KOPT-K1 (cell line): ENCODE measurements around the gene PAX3.

ENCODE experiments used
- H3K27ac ChIP-seq: fragments of 200-600 bp; sonication (generic); 2 replicates; pipeline ENCODE4 v1.5.1; 2016; ENCODE audit warnings: antibody characterized with exemption, mild to moderate bottlenecking, low read depth, low read length; ENCODE audit not compliant: poor library complexity, severe bottlenecking
- H3K36me3 ChIP-seq: fragments of 200-600 bp; sonication (generic); 2 replicates; pipeline ENCODE4 v1.5.1; 2017; ENCODE audit warnings: antibody characterized with exemption, mild to moderate bottlenecking, low read length, moderate library complexity; ENCODE audit not compliant: insufficient read depth
- H3K9me3 ChIP-seq: fragments of 200-600 bp; sonication (generic); 2 replicates; pipeline ENCODE4 v1.5.1; 2017; ENCODE audit warnings: antibody characterized with exemption, low read length, mild to moderate bottlenecking; ENCODE audit not compliant: insufficient read depth, poor library complexity, severe bottlenecking

The PAX3 gene

DNA sequence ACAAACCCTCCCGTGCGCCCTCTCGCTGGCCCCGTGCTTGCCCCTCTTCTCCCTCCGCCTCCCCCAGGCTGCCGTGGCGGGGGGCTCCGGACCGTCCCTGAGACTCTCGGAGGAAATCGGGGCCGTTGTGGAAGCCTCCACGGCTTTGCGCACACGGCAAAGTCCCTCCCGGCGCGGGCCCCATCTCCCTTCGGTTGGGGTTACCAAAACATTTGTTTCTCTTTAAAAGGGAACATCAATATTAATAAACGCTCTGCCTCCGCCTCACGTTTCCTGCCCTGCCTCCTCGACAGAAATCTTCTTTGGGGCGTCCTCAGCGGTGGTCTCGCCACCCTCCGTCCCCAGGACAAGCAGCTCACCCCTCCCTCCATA is 3.8 kb downstream of the PAX3 start:
- Histone ChIP-seq H3K9me3 (no peaks in the 10 kb centered on the region), H3K27ac (no peak overlapping the region), H3K36me3 (no peaks in the 10 kb centered on the region)

DNA sequence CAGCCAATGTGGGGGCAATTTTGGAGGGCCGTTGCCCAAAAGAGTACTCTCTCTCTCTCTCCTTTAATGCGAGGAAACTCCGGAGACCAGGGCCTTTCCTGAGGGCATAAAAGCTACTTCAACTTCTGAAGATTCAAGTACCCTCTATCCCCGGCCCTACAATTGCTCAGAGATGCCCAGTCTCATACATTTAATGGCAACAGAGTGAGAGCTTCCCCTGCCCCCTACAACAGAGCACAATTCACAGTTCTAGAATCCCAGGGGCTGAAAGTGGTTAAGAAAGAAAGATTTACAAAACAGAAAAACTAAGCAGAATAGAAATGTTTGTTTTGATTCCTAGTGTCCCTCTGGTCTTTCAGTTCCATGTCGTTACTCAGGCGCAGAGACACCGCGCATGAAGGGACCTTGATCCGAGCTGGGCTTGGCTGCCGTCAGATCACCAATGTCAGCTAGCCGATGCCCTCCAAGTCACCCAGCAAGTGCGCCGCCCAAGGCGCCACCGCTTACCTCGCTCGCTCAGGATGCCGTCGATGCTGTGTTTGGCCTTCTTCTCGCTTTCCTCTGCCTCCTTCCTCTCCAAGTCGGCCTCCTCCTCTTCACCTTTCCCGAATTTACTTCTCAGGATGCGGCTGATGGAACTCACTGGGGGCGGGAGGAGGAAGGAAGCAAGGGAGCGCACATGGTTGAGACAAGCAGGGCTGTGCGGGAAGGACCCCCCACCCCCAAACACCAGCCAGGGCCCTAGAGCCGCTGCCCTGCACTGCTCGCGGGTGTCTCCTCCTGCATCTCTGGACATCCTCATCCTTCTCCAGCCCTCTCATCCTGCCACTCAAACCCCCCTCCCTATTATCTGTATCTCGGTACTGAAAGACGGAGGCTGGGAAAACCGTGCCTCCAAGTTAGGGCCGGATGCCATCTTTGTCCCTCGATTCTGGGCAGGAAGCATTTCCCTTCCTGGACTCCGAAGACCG is 4.9 kb downstream of the PAX3 start:
- H3K27ac ChIP-seq, result no peak overlapping the region
- no peaks in the 10 kb centered on the region for H3K9me3 ChIP-seq
- H3K36me3 ChIP-seq, result no peaks in the 10 kb centered on the region

DNA sequence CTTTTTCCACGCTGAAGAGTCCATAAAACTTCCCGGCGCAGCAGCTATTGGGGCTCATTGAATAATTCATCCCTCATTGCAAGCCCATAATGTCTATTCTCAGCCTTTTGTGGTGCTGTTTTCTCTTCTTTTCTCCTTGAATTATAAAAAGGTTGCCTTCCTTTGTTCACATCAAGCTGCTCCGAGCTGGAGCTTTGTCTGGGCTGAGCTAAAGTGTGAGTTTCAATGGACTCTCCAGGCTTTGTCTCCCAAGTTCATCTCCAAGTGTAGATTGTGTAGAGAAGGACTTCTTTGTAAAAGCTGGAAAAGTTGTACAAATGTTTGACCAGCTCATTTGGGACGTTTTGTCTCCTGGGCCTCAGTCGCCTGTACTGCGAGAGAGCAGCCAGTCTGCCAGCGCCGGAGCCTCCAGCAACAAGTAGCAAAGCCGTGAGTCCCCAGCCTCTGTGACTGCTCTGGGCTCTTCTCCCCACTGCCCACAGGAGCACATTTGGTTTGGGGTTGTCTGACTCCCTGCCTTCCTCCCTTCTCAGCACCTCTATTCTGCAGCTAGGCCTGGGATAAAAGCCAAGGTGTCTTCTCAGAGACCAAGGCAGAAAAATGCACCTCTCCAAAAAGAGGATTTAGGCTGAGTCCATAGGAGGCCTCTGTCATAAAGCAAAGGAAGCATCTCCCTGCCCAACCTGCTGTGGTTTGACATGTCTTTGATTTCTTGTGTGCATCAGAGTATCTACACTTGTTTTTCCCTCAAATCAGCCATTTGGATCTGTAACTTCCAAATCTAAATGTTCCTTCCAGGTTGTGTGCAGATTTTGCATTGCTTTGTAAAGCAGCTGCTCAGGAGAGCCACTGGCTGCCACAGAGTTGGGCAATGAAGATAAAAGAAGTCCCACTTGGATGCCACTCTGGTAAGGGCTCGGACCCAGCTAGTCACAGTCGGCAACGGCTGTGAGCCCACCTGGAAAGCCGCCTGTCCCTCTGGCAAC is 6.4 kb downstream of the PAX3 start:
- Histone ChIP-seq H3K36me3 (no peaks in the 10 kb centered on the region), H3K27ac (no peak overlapping the region), H3K9me3 (no peaks in the 10 kb centered on the region)

DNA sequence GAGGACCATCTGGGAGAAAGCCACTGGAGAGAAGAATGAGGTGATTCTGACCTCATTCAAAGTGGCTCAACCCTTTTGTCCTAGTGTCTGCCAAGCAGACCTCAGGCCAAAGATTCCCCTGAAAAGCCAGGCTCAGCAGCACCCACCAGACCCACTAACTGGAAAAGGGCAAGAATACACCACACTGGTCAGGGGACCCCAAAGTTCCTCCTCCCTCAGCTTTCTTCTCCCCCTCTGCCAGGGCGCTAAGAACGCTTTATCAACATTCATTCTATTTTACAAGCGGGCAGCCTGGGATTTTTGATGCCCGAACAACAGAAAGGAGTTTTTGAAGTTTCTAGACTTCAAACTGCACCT is 7.3 kb downstream of the PAX3 start:
- H3K36me3 ChIP-seq, result no peaks in the 10 kb centered on the region
- H3K27ac ChIP-seq, result no peak overlapping the region
- no peaks in the 10 kb centered on the region for H3K9me3 ChIP-seq

DNA sequence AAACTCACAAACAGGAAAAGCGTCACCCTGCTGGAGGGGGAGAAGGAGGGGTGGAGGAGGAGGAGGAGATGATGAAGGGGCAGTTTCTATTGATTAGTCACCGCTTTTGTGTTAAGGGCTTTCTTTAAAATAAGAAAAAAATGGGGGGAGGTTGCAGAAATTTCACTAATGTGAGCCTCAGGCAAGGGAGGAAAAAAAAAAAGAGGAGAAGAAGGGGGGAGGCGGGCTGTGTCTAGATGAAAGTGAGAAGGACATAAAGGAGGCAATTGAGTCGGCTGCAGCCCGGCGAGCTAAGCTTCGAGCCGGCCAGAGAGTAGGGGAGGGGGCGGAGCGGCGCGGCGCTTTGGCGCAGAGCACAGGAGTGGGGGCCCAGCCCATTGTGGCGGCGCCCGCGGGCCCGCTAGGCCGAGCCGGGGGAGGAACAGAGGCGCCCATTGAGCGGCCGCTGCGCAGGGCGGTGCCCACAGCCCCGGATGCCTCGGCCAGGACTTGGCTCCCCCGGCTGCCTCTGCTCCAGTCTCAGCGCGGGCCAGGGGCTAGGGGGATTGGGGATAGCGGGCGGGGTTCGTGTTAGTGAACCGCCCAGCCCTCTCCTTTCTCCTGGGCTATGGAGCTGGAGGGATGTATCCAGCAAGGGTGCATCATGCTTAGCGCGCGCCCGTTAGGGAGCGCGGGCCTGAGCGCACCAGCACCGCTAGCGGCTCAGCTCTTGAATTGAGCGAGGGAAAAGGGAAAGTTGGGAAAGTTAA is 7.9 kb downstream of the PAX3 start:
- H3K9me3 ChIP-seq, result no peaks in the 10 kb centered on the region
- H3K27ac ChIP-seq, result no peak overlapping the region
- no peaks in the 10 kb centered on the region for H3K36me3 ChIP-seq

DNA sequence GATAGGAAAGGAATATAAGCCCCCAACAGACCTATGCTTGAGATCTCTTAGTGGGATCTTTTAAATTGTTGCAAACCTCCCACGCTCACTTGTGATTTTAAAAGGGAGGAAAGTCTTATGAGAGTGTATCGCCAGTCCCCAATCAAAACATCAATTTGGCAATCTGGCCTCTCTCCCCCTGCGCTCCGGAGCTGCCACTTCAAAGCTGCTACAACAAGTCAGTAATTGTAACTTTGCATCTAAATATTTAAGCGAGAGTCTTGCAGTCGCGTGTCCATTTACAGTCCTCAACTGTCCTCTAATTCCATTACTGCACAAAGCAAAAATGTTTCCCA is 8.4 kb downstream of the PAX3 start:
- Histone ChIP-seq H3K9me3 (no peaks in the 10 kb centered on the region), H3K36me3 (no peaks in the 10 kb centered on the region), H3K27ac (no peak overlapping the region)

DNA sequence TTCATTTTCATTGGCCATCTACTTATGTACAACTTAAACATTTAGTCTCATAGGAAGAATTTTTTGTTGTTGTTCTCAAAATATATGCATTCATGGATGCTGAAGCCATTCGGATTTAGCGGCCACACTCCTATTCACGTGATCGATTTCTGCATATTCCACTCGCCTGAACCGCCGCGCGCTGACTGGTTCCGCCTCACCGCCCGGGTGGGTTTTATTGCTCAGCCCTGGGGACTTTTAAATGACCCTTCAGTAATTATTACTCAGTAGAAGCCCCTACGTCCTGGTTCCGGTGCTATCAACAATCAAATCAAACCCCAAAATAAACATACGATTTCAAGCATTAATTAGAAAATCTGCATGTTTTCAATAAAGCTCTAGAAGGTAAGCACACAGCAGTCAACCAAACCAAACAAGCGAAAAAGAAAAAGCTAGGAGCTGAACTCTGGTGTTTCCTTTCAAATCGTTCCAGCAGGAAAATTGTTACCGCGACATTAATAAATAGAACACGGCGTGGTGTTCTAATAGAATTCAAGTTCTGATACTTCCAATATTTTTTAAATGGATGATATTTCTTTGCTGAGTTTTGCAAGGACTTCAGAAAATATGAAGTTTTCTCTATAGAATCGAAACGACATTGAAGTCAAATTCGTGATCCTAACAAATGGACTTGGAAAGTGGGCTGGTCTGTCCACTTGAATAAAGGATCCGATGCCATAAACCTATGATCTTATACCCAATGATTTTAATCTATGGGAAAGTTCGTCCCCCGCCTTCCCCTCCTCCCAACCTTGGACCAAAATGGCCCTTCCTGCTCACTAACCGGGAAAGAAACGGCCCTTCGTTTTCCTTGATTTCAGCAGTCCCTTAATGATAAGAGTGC is 9.3 kb downstream of the PAX3 start:
- no peaks in the 10 kb centered on the region for H3K36me3 ChIP-seq
- H3K9me3 ChIP-seq, result no peaks in the 10 kb centered on the region
- H3K27ac ChIP-seq, result no peak overlapping the region

DNA sequence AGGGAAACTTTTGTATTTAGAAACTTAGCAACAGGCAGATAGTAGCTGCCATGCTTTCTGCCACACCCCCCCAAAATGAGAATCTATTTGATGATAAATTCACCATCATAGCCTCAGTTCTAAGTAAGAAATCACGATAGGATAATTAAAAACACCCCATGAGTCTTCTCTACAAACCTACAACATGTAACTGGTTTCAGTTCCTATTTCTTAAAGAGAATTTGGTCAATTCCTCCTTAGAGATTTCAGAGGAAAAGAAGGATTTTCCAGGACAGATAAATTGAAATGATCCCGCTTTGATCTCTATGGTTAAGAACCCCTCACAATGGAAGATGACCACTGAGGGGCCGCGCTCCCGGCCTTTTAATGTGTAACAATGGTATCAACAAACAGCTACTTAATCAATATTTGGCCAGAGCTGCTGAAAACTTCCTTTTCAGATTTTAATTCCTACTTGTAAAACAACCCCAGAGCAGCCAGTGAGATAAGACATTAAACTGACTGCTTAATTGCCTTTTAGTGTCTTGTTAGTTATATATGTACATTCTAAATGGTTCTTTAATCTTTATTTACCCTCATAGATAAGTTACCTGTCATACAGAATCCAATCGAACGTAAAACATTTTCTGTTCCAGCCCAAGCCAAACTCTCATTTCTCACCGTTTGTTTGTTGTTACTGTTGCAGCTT is 10.1 kb downstream of the PAX3 start:
- H3K27ac ChIP-seq, result no peak overlapping the region
- no peaks in the 10 kb centered on the region for H3K9me3 ChIP-seq
- H3K36me3 ChIP-seq, result no peaks in the 10 kb centered on the region

DNA sequence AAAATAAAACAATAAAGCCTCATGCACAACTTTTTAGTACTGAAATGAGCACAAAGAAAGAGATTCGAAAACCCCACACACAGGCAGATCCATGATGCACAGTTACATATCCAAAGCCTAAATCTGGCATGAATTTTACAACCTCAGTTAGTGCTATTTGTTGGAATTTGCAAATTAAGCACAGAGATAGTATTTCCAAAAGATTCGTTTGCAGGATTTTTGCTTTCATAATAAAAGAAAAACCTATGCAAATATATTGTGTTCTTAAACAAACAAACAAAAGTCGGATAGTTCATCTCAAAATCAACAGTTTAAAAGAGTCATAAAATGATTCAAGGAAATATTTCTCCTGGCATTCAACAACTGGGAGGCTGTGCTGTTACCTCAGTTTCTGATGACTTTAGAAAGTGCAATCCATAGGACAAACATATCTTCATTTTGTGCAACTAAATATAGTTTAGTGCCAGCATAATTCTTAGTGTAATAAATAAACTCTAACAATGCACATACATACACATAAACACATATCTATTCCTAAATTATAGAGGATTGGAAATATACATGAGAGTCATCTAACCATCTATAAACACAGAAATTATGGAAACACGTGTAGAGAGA is 10.8 kb downstream of the PAX3 start:
- no peaks in the 10 kb centered on the region for H3K36me3 ChIP-seq
- H3K27ac ChIP-seq, result no peak overlapping the region
- no peaks in the 10 kb centered on the region for H3K9me3 ChIP-seq

DNA sequence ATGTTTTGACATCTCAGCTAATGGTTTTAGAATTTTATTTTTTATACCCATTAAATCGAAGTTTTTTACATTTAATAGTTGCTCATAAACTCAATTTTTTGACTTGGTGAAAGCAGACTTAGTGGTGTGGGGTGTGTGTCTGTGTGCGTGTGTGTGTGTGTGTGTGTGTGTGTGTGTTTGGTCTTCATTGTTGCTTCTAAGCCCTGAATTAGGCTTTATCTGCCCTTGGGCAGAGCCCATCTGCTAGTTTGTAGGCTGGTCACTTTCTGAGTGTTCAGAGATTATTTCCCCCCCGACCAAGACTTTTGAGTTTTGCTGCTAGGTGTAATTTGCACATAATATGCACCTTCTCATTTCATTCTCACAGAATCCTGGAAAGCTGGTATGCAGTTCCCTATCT is 14.3 kb downstream of the PAX3 start:
- H3K27ac ChIP-seq, result no peak overlapping the region
- H3K36me3 ChIP-seq, result no peaks in the 10 kb centered on the region
- H3K9me3 ChIP-seq, result no peaks in the 10 kb centered on the region

DNA sequence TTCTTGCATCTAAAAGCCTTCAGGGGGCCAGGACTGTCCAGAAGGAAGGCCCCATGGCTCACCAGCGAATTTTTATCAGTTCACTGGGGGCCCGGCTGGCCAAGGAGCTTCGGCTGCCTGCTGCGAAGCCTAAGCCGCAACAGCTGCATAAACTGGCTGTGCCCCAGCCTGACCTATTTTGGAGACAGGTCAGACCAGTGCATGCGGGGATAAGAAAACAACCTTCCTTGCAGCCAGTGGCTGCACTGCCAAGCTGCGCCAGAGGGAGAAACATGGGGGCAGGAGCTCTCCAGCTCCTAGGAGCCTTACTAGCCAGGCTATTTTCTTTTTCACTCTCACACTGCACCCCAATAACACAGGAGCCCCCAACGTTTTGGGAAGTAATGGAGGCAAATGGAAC is 15.2 kb downstream of the PAX3 start:
- no peaks in the 10 kb centered on the region for H3K36me3 ChIP-seq
- H3K27ac ChIP-seq, result no peak overlapping the region
- no peaks in the 10 kb centered on the region for H3K9me3 ChIP-seq

DNA sequence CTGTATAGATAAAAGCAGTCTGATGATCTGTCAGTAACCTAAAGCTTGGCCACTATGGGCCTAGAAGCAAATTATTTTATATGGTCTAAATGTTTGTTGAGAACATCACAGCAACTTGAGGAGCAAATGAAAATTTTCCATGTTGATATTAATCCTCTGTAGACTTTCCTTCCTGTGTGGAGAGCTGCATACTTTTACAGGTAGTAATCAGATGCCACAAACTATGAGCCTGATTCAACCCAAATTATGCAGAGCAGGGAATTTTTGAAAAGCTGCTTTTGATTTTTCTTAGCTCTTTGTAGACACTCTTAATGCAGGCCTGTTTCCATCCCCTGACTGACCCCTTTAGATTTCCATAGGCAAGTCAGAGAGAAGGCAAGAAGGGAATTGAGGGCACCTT is 17.3 kb downstream of the PAX3 start:
- H3K36me3 ChIP-seq, result no peaks in the 10 kb centered on the region
- H3K9me3 ChIP-seq, result no peaks in the 10 kb centered on the region
- H3K27ac ChIP-seq, result no peak overlapping the region

DNA sequence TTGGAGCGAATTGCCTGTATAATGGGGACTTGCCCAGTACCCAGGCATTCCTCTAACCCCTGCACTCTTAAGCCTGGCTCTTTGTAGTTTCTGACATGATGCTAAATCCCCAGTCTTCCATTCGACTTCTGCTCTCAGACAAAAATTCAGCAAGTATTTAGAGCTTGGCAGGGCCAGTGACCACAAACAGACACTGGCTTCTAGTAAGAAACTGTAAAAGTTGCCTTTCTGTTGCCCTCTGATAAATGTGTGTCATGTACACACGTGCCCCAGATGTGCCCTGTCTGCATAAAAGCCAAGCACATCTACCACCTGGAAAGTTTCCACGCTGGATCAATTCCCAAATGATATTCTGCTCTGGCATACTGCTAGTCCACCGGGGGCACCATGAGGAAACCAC is 18.0 kb downstream of the PAX3 start:
- no peaks in the 10 kb centered on the region for H3K36me3 ChIP-seq
- H3K9me3 ChIP-seq, result no peaks in the 10 kb centered on the region
- H3K27ac ChIP-seq, result no peak overlapping the region
